ENCODE results near the gene HDAC6.

DNA sequence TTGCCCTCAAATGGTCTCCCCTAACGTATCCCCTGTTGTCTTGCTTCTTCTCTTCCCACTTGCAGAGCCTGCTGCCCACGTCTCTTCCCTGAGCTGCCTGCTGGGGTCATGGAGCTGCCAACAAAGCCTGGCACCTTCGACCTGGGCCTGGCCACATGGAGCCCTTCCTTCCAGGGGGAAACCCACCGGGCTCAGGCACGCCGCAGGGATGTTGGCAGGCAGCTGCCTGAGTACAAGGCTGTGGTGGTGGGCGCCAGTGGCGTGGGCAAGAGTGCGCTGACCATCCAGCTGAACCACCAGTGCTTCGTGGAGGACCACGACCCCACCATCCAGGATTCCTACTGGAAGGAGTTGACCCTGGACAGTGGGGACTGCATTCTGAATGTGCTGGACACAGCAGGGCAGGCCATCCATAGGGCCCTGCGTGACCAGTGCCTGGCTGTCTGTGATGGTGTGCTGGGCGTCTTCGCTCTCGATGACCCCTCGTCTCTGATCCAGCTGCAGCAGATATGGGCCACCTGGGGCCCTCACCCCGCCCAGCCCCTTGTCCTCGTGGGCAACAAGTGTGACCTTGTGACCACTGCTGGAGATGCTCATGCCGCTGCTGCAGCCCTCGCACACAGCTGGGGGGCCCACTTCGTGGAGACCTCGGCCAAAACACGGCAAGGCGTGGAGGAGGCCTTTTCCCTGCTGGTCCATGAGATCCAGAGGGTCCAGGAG is 27.3 kb downstream of the HDAC6 start:
- TF ChIP-seq, protein P1, sequence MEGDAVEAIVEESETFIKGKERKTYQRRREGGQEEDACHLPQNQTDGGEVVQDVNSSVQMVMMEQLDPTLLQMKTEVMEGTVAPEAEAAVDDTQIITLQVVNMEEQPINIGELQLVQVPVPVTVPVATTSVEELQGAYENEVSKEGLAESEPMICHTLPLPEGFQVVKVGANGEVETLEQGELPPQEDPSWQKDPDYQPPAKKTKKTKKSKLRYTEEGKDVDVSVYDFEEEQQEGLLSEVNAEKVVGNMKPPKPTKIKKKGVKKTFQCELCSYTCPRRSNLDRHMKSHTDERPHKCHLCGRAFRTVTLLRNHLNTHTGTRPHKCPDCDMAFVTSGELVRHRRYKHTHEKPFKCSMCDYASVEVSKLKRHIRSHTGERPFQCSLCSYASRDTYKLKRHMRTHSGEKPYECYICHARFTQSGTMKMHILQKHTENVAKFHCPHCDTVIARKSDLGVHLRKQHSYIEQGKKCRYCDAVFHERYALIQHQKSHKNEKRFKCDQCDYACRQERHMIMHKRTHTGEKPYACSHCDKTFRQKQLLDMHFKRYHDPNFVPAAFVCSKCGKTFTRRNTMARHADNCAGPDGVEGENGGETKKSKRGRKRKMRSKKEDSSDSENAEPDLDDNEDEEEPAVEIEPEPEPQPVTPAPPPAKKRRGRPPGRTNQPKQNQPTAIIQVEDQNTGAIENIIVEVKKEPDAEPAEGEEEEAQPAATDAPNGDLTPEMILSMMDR (IDR thresholded peaks at IDR 0.05; ENCODE audit: extremely low read depth in 1 of 2, insufficient read depth in 1 of 2, low read depth in 1 of 2, low read length in 2 of 2), result no peak
- no peak for TF ChIP-seq GATA2 (IDR thresholded peaks at IDR 0.05; ENCODE audit: insufficient read depth, insufficient read length, low read depth, low read length)
- no peak for TF ChIP-seq JUN (IDR thresholded peaks at IDR 0.05; ENCODE audit: borderline replicate concordance, insufficient read depth, insufficient read length, low read depth)
- TF ChIP-seq EZH2 (IDR thresholded peaks at IDR 0.05; ENCODE audit: borderline replicate concordance, low read depth, low read length, severe bottlenecking), result no peak
- no peak for TF ChIP-seq POLR2AphosphoS5 (IDR thresholded peaks at IDR 0.05; ENCODE audit: insufficient read depth, low read depth, low read length)
- no peak for TF ChIP-seq POLR2A (IDR thresholded peaks at IDR 0.05; ENCODE audit: low read depth, low read length)
